HG02610 (cell line): Measurements from ENCODE around the gene OR5M10.
"Not testable (repeated sequence)": the region's sequence is repeated elsewhere in the genome, so short reads cannot be mapped to it uniquely, and the experiment has no call there.

Experiments used
- ATAC-seq: cut with Tn5 transposase; IDR thresholded peaks from one replicate; pipeline ENCODE4 v1.9.1; 2021; ENCODE audit warnings: mild to moderate bottlenecking, moderate library complexity; ENCODE audit not compliant: unreplicated experiment

Gene OR5M10

DNA sequence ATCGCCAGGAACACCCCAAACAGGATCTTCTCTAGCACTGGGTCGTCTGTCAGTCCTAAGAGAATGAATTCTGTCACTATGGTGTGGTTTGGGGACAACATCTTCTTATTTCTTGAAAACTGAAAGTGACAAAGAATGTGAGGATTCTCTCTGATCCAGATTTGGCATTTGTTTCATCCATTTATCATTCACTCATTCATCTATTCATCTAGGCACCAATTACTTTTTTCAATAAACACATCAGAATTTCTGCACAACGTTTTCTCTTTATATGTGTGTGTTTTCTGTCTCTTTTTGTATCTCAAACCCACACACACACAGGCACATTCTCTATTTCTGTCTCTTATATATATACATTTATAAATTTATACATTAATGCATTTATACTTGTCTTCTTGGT is at the start of gene OR5M10:
TSS of gene OR5M10 (minus strand) at position 101 of the 400 bp plus-strand sequence. CDS start at position 101, 0 bp downstream.
- ATAC-seq: no peak

DNA sequence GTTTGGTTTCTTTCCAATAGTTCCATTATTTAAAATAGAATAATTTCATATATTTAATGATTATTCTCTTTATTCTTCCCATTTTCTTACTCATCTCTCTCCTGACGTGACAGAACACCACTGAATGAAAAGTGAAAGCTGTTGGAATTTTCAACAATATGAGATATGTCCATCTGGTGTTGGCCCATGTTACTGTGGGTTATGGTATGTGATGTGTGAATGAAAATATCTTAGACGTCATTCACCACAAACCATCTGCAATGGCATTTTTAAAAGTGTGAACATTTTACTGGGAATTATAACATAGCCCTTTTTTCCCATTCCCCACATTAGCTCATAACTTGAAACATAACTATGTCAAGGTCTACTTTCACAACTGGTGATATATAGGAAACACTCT is 48.4 kb upstream of the OR5M10 start:
- no peak for ATAC-seq

DNA sequence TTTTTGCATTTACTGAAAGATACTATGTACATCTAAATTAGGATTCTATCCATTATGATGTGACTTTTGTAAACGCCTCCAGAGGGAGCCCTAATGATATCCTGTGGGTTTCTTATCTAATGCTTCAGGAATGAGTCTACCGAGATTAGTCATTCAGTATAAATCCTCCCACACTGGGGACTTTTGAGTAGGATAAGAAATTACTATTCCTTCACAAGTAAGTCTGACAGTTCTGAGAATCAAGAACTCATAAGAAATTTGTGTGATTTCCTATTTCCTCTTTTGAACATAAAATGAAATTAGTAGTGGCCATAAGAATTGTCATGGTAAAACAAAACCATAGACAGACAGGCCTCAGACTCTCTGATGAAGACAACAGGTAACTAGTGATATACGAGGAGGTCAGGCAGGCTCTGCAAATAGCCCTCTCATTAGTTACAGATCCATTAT is 47.2 kb upstream of the OR5M10 start:
- ATAC-seq: peak; percentile 95

DNA sequence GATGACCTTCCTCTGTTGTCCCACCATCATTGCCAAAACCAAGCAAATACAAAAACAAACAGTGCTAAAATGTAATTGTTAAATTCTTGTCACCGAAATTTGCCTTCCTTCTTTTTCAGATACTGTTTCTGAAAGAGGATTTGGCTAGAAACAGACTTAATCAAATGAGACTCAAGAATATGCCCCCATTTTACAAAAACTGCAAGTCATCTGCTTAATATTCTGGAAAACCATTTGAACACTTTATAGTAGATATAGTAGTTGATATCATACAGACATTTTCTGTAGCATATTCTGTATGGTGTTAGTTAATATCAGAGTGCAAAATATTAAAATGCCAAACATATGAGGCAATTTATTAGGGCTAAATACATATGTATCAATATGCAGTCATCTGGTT is 33.7 kb upstream of the OR5M10 start:
- no peak for ATAC-seq

DNA sequence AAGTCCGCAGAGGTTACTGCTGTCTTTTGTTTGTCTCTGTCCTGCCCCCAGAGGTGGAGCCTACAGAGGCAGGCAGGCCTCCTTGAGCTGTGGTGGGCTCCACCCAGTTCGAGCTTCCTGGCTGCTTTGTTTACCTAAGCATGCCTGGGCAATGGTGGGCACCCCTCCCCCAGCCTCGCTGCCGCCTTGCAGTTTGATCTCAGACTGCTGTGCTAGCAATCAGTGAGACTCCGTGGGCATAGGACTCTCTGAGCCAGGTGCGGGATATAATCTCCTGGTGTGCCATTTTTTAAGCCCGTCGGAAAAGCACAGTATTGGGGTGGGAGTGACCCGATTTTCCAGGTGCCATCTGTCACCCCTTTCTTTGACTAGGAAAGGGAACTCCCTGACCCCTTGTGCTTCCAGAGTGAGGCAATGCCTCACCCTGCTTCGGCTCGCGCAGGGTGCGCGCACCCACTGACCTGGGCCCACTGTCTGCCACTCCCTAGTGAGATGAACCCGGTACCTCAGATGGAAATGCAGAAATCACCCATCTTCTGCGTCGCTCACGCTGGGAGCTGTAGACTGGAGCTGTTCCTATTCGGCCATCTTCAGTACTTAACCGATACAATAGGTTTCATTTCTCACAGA is 14.7 kb upstream of the OR5M10 start:
- ATAC-seq: not testable (repeated sequence)

DNA sequence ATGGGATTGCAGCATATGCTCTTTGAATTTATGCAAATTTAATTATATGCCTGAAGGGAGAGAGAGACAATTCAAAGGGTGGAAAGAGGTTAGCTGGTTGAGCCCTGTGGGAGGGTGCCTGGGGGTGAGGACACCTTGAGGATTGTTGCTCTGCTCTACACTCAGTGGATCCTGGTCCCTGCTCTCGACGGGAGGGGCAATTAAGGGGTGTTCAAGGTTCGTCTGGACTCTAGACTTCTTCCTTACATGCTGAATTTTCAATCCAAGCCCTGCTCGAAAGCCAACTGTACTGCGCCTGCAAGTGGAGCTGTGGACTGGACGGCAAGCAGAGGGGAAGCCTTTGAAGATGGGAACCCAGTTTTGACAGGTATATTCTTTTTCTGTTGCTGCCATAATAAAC is 18.9 kb downstream of the OR5M10 start:
- ATAC-seq: no peak

DNA sequence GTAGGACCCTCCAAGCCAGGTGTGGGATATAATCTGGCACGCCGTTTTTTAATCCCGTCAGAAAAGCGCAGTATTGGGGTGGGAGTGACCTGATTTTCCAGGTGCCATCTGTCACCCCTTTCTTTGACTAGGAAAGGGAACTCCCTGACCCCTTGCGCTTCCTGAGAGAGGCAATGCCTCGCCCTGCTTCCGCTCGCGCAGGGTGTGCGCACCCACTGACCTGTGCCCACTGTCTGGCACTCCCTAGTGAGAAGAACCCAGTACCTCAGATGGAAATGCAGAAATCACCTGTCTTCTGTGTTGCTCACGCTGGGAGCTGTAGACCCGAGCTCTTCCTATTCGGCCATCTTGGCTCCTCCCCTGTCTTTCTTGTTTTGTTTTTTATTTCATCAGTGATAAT is 22.8 kb downstream of the OR5M10 start:
- not testable (repeated sequence) for ATAC-seq

DNA sequence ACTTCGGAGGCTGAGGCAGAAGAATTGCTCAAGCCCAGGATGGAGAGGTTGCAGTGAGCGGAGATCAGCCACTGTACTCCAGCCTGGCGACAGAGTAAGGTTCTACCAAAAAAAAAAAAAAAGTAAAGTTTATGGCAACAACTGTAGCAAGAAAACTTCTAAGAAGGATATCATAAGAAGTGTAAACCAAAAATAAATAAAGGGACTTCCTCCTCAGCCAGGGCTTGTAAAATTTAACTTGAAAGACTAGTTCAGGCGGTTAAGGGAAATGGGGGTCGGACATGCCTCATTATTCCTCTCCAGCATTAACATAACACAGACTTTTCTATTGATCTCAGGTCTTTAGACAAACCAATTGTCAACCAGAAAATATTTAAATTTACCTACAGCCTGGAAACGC is 32.0 kb downstream of the OR5M10 start:
- ATAC-seq: no peak

DNA sequence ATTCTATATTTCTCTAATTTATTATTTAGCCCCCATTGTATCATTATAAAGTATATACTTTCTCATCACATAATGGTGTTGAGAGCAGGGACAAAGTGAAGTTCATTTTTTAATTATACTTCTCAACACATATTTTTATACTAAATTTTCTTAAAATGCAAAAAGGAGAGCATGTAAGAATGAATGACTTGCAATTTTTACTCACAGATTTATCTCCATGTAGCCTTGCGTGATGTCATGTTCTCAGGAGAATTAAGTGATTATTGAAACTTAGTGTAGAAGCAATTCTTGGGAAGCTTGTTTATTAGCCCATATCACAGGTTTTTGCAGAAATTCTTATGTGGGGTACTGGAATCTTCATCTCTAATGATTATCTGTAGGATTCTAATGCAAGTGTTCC is 33.8 kb downstream of the OR5M10 start:
- ATAC-seq: no peak

DNA sequence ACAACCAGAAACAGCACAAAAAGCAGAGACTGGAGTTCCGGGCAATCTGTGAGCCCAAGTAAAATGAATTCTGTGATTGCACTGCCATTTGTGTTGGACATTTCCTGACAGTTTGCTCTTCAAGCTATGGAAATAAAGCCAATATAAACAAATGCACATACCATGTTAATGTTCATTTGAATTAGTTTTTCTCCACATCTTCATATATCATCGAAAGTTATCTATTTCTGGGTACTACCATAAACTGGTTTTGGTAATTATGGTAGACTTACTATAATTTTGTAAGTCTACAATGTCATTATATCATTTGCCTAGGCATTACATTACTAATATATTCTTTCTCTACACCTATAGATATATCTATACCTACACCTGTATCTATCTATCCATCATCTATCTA is 34.4 kb downstream of the OR5M10 start, which contains the start of gene OR5M11:
TSS of gene OR5M11 (minus strand) at position 101 of the 400 bp plus-strand sequence. CDS start at position 101, 0 bp downstream.
- ATAC-seq: no peak

DNA sequence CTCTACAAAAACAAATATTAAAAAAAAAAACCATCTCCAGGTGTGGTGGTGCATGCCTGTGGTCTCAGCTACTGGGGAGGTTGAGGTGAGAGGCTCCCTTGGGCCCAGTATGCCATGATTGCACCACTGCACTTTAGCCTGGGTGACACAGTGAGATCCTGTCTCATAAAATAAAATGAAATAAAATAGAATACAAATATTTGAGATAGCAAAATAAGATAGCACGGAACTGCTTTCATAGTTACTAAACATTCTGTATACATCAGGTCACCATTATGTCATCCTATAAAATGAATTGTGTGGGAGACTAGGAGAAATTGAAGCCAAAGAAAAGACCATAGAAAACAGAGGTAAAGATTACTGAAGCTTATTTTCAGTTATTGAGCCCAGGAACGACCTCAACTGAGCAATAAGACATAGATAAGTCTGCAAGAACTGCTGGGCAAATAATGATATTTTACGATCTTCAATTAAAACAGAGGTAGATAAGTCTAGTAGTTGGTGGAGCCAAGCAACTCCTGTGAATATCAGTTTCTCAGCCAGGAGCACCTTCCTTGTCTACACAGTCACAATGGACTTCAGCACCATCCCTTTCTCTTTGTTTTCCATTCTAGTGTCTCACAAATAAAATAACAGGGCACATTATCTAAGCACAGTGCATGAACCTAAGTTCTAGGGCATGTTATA is 44.3 kb downstream of the OR5M10 start:
- ATAC-seq: no peak

DNA sequence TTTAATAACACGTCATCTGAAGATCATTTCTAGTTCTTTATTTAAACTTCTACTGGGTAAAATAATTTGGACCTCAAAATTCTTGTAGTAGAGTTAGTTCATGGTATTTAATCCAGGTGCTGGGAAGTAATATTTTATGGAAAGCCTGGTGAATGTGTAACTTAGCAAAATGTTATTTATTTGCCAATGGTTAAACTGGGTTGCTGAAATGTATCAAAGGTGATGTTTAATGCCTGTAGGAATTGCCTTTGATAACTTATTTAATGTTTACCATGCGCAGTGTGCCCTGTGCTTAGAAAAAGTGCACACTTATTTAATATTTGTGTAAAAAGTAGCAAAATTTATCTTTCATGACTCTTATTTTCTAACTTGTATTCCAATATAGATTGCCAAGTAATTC is 45.7 kb downstream of the OR5M10 start:
- ATAC-seq: no peak
